B cell (primary cell): ENCODE measurements around the gene ADIPOR1.

Source experiments
- CTCF ChIP-seq: fragments of 200-600 bp; IDR thresholded peaks from one replicate; pipeline ENCODE4 v1.8.0; 2022; ENCODE audit warnings: antibody characterized with exemption, mild to moderate bottlenecking
- EZH2 ChIP-seq: IDR thresholded peaks from 2 replicates; pipeline ENCODE4 v1.6.1; 2012; ENCODE audit warnings: borderline replicate concordance, low read depth, mild to moderate bottlenecking, moderate library complexity, low read length; ENCODE audit not compliant: insufficient read depth, poor library complexity, severe bottlenecking

GRCh38 chr1:202905331-202905730 is 52.8 kb downstream of the ADIPOR1 start:
- TF ChIP-seq CTCF (no peak), EZH2 (no peak)
